SKM-1 (cell line): ENCODE data around the gene CCDC74A.
"Not testable (repeated sequence)": the region's sequence is repeated elsewhere in the genome, so short reads cannot be mapped to it uniquely, and the experiment has no call there.

Experiments
- DNase-seq: peaks from one replicate; lab custom pipeline; 2025; ENCODE audit not compliant: unreplicated experiment; lab: John Stamatoyannopoulos, UW

CCDC74A gene

GRCh38 chr2:131527131-131528001 lies at the start of gene CCDC74A:
Gene CCDC74A (plus strand): TSS chr2:131527888. CDS start chr2:131527971, 83 bp downstream.
- not testable (repeated sequence) for DNase-seq

- DNase-seq: not testable (repeated sequence)
Measured at GRCh38 chr2:131478074-131478849, 49.4 kb upstream of the CCDC74A start.

GRCh38 chr2:131478850-131479461 lies 48.7 kb upstream of the CCDC74A start:
- DNase-seq: not testable (repeated sequence)

- DNase-seq: not testable (repeated sequence)
Measured at GRCh38 chr2:131480351-131480750, 47.3 kb upstream of the CCDC74A start.

DNA sequence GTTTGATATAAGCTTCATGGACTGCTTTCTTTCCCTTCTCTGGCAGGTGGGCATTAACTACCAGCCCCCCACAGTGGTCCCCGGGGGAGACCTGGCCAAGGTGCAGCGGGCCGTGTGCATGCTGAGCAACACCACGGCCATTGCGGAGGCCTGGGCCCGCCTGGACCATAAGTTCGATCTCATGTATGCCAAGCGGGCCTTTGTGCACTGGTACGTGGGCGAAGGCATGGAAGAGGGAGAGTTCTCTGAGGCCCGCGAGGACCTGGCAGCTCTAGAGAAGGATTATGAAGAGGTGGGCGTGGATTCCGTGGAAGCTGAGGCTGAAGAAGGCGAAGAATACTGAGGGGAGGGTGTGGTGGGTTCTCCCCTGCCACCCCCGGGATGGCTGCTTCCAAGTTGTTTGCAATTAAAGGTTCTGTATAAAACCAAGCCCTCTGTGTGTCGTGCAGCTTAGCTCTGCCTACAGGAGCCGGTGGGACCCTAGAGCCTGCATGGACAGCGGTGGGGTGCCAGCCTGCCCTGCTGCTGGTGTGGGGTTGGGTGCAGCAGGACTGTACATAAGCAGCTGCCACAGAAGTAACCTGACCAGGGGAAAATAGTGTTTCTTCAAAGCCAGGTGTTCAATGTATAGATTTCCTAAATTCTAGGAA lies 45.1 kb upstream of the CCDC74A start:
- DNase-seq: not testable (repeated sequence)

DNA sequence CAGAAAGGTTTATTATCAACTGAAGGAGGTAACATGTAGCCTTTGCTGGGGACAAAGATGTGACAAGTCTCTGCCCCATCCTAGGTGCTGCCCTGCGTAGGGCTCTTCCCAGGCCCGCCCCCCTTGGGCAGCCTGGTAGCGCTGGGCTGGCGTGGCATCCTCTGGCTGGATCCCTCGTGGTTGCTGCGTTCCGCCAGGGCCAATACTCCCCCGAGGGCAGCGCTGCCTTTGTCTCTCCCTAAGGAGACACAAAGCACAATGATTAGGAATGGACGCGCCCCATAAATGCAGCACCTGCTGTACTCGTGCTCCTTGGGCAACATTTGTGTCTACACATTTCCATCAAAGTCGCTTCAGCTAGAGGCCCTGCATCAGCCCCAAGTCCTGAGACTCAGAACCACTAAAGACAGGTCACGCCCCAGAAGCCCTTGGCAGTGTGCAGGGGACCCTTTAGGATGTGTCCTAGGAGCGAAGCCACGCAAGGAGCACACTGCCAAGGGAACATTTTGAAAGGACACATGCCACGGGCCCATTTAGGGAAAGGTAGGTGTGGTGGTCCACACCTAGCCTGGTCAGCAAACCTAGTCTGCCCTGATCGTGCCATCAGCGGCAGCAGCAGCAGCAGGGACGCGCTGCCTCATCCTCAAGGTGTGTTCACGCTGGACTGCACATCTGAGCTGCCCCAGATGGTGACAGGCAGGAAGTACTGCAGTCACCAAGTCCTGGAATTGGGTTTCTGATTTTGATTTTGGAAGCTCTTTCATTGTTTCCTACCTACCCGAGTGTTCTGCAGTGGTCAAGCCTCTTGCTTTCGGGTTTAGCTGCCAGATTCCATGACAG lies 43.5 kb upstream of the CCDC74A start:
- not testable (repeated sequence) for DNase-seq

GRCh38 chr2:131484906-131485460 lies 42.7 kb upstream of the CCDC74A start:
- not testable (repeated sequence) for DNase-seq

DNA sequence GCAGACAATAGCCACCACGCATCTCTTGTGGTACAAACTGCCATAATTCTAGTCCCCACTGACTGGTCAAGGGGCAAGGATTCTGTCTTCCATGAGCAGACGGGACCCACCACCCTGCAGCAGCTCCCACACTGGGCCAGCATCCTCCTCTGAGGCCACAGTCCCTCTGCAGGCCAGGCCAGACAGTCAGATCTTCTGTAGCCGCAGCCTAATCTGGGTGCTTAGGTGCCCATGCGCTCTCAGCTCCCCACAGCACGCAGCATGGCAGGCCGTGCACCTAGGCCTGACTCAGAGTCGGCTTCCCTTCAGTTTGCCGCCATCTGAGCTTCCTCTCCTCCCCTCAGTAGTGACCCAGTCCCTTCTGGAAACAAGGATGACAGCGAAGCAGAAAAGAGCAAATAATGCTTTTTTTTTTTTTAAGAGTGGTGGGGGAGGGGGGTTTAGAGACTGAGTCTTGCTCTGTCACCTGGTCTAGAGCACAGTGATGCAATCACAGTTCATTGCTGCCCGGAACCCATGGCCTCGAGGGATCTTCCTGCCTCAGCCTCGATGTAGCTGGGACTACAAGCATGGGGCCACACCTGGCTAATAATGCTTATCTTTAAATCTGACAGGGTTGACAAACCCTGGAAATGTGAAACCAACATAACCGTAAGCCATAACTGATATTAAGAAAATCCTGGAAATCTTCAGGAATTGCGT lies 41.3 kb upstream of the CCDC74A start:
- not testable (repeated sequence) for DNase-seq

- DNase-seq: no peak
Measured at GRCh38 chr2:131488306-131489205, 39.1 kb upstream of the CCDC74A start.

DNA sequence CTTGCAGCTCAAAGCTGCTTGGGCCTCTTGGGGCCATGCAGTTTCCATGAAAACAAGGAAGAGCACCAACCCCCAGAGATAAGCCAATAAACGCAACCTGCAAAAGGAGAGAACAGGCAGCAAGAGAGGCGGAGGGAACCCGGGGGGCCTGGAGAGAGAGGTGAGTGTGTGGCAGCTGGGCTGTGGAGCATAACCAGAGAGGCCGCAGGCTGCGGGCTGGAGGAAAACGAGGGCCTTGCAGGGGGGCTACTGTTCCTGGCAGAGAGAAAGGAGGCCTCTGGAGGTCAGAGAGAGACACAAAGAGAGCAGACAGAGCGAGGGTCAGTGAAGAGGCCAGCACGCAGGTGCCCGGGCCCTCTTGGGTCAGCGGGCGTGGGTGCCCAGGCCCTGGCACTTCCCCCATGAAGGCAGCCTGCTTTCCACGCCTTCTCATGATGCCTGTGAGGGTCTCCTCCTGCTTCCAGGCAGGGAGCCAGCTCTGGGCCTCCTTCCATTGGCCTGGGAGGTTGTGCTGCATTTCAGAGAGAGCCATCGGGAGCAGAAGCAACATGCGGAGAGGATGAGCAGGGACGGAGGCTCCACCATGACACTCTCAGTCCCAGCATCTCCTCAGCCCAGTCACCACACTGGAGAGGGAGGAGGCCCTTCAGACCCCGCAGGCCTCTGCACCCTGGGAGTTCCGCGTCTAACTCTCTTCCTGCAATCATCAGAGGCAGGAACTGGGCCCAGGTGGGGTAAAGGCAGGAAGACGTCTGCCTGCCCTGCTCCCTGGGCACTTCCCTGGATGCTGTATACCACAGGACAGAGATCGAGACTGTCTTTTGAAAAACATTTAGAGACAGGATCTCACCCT lies 36.8 kb upstream of the CCDC74A start:
- DNase-seq: not testable (repeated sequence)

DNA sequence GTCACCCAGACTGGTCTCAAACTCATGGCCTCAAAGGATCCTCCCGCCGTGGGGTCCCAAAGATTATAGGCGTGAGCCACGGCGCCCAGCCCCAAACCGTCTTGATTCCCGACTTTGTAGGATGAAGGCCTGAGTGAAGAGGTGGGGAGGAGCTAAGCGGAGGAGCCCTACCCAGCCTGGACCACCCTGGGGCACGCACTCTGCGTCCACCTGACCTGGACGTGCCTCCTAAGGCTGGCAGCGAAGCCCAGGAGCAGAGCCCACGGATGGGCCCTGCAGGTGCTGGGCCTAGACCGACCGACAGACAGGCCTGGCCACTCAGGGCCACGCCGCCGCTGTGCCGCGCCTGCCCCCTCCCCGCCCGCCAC lies 36.2 kb upstream of the CCDC74A start:
- not testable (repeated sequence) for DNase-seq

DNA sequence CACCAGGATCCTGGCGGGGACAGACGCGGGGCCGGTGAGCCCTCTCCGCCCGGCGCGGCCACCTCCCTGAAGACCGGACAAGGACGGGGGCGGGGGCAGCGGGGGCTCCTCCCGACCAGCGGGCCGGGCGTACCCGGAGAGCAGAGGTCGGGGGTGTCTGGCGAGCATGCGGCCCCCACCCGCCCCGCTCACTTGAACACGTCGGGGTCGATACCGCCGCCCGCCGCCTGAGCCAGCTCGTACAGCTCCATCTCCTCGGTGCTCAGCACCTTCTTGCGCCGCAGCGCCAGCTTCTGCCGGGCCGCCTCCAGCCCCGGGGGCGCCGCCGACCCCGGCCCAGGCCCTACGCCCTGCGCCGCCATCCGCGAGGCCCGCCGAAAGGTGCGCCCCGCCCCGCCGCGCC lies 35.7 kb upstream of the CCDC74A start, which contains the start of gene MZT2A:
MZT2A (minus strand) TSS at position 383 of the 403 bp plus-strand sequence; CDS start at position 362, 21 bp downstream.
- DNase-seq: not testable (repeated sequence)

DNA sequence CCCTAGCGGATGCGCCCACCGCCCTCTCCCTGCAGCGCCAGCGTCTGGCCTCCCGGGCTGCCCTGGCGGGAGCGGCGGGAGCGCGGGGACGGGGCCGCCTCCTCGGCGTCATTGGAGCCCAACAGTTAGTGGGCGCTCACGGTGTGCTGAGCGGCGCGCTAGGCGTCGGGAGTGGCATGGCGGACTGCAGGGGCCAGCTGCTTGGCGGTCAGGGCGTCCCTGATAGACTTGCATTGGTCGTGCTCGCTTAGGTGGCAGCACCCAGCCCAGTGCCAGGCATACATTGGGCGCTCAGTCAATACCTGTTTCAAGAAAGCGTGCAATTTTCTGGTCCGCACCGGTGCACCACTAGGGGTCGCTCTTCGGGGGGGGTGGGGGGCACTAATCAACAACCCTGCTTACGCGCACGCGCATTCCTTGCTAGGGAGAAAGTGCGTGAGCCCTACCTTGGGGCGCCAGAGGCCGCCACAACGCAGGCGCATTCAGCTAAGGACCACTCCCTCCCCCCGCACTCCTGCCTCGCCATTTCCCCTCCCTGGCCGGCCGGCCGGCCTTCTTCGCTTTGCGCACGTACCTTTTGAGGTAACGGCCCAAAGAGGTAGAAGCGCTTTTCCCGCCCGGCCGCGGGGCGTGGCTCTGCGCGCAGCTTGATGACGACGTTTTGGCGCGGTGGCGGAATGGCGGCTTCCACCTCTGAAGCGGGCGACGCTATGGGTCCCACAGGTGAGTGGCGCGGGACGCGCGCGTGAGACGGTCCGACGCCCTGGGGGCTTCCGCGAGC lies 35.1 kb upstream of the CCDC74A start:
- peak; percentile 89 for DNase-seq

GRCh38 chr2:131493199-131493968 lies 34.3 kb upstream of the CCDC74A start:
- no peak for DNase-seq

DNA sequence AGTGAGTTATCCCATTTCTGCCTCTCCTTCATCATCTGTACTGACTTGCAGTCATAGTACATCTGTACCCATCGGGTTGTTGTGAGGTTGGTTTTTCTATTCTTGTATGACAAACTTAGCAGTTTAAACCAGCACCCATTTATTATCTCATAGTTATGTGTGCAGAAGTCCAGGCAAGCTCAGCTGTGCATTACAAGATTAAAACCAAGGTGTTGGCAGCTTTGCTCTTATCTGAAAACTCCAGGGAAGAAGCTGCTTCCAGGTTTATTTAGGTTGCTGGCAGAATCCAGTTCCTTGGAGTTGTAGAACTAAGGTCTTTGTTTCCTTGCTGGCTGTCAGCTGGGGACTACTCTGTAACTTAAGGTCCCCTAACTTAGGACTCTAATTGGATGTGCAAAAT lies 32.2 kb upstream of the CCDC74A start:
- DNase-seq: not testable (repeated sequence)
